Measurements from ENCODE around the gene FRMPD1.

The FRMPD1 gene

GRCh38 chr9:37715260-37715659 lies 64.5 kb downstream of the FRMPD1 start:
- no peak overlapping the region for H3K27ac ChIP-seq
- TF ChIP-seq ZFX (IDR thresholded peaks at IDR 0.05; ENCODE audit: borderline replicate concordance) (no peak), CTCF (IDR thresholded peaks at IDR 0.05) (no peak)

GRCh38 chr9:37715991-37716505 lies 65.3 kb downstream of the FRMPD1 start:
- no peak overlapping the region for H3K27ac ChIP-seq
- TF ChIP-seq ZFX (IDR thresholded peaks at IDR 0.05; ENCODE audit: borderline replicate concordance): no peak
- no peak for TF ChIP-seq CTCF (IDR thresholded peaks at IDR 0.05)

- TF ChIP-seq ZFX (IDR thresholded peaks at IDR 0.05; ENCODE audit: borderline replicate concordance) (no peak), CTCF (IDR thresholded peaks at IDR 0.05) (no peak)
- H3K27ac ChIP-seq: no peak overlapping the region
Measured at GRCh38 chr9:37719526-37719925, 68.8 kb downstream of the FRMPD1 start.

- H3K27ac ChIP-seq: no peak overlapping the region
- no peak for TF ChIP-seq CTCF (IDR thresholded peaks at IDR 0.05)
- TF ChIP-seq ZFX (IDR thresholded peaks at IDR 0.05; ENCODE audit: borderline replicate concordance): no peak
Measured at GRCh38 chr9:37727013-37727412, 76.3 kb downstream of the FRMPD1 start.

- TF ChIP-seq CTCF (IDR thresholded peaks at IDR 0.05) (no peak), ZFX (IDR thresholded peaks at IDR 0.05; ENCODE audit: borderline replicate concordance) (no peak)
- H3K27ac ChIP-seq: no peak overlapping the region
Measured at GRCh38 chr9:37729499-37729898, 78.7 kb downstream of the FRMPD1 start.

GRCh38 chr9:37730256-37730655 lies 79.5 kb downstream of the FRMPD1 start:
- TF ChIP-seq ZFX (IDR thresholded peaks at IDR 0.05; ENCODE audit: borderline replicate concordance): no peak
- no peak for TF ChIP-seq CTCF (IDR thresholded peaks at IDR 0.05)

GRCh38 chr9:37730839-37731238 lies 80.1 kb downstream of the FRMPD1 start:
- no peak overlapping the region for H3K27ac ChIP-seq
- TF ChIP-seq ZFX (IDR thresholded peaks at IDR 0.05; ENCODE audit: borderline replicate concordance): no peak
- TF ChIP-seq CTCF (IDR thresholded peaks at IDR 0.05): no peak

More at GRCh38 chr9:37730256-37730655, 79.5 kb downstream of the FRMPD1 start:
- no peak overlapping the region for H3K27ac ChIP-seq

All from 22Rv1 (cell line).